Effector memory CD4-positive, alpha-beta T cell (primary cell): ENCODE data around the gene KEAP1.

Experiments used
- DNase-seq, 3 donors: peaks; one replicate each; pipeline ENCODE4 v3.0.0-alpha.2; 2020
- H3K27ac ChIP-seq: 2 replicates; pipeline ENCODE4 v1.7.0; 2013; ENCODE audit warnings: mild to moderate bottlenecking, low read length, moderate library complexity; ENCODE audit not compliant: insufficient read depth, poor library complexity, severe bottlenecking
- H3K27me3 ChIP-seq: replicated peaks from 2 replicates; pipeline ENCODE4 v1.7.0; 2013; ENCODE audit warnings: mild to moderate bottlenecking, low read length; ENCODE audit not compliant: insufficient read depth, control insufficient read depth, poor library complexity, severe bottlenecking
- H3K36me3 ChIP-seq: 2 replicates; pipeline ENCODE4 v1.7.0; 2013; ENCODE audit warnings: mild to moderate bottlenecking, low read length, moderate library complexity; ENCODE audit not compliant: control insufficient read depth, insufficient read depth
- H3K4me1 ChIP-seq: 2 replicates; pipeline ENCODE4 v1.7.0; 2013; ENCODE audit warnings: low read length, mild to moderate bottlenecking; ENCODE audit not compliant: control insufficient read depth, insufficient read depth, poor library complexity, severe bottlenecking
- H3K4me3 ChIP-seq: 2 replicates; pipeline ENCODE4 v1.7.0; 2013; ENCODE audit warnings: low read length, low read depth, mild to moderate bottlenecking; ENCODE audit not compliant: insufficient read depth, poor library complexity, severe bottlenecking
- H3K9me3 ChIP-seq: 2 replicates; pipeline ENCODE4 v1.7.0; 2013; ENCODE audit warnings: mild to moderate bottlenecking, low read length, moderate library complexity; ENCODE audit not compliant: control insufficient read depth

The KEAP1 gene

GRCh38 chr19:10453852-10454251, 49.3 kb downstream of the KEAP1 start:
- Histone ChIP-seq H3K27me3 (no peaks in the 10 kb centered on the region), H3K4me3 (no peak overlapping the region), H3K9me3 (no peaks in the 10 kb centered on the region), H3K27ac (no peak overlapping the region), H3K36me3 (no peaks in the 10 kb centered on the region), H3K4me1 (no peaks in the 10 kb centered on the region)
- no peak for DNase-seq

DNA sequence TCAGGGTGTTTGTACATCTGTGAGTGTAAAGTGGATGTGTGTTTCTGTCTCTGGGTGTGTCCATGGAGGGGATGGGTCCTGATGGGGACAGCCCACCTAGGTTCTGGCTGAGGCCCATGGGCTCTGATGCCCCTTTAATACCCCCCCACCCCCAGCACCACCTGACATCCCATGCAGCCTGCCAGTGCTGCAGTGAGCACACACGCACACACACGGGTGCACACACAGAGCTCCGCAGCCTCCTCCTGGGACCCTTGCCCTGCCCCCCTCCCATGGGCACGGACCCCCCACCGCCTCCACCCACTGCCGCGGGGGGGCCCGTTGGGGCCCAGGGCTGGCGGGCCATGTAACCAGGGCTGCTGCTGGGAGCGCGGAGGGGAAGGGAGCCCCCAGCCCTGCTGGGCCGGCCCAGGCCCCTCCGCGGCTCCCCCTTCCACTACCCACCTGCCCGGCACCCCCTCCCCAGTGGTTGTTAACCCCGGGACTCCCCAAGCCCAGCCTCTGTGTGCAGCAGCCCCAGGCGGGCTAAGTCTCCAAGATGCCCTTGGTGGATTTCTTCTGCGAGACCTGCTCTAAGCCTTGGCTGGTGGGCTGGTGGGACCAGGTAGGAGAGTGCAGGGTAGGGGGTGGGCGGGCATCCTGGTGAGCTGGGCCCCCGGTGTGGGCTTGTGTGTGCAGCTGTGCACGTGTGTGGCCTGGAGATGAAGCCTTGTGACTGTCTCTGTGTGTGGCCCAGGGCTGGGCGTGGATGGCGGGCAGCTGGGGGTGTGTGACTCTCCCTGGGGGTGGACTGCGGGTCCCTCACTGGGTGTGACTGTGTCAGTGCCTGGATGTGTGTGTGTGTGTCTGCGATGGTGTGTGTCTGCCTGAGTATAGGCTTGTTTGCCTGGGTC, 50.2 kb downstream of the KEAP1 start:
- H3K4me1 ChIP-seq = no peaks in the 10 kb centered on the region
- no peak overlapping the region for H3K4me3 ChIP-seq
- no peaks in the 10 kb centered on the region for H3K9me3 ChIP-seq
- H3K27me3 ChIP-seq = no peaks in the 10 kb centered on the region
- no peaks in the 10 kb centered on the region for H3K36me3 ChIP-seq
- no peak for DNase-seq
- H3K27ac ChIP-seq = no peak overlapping the region

DNA sequence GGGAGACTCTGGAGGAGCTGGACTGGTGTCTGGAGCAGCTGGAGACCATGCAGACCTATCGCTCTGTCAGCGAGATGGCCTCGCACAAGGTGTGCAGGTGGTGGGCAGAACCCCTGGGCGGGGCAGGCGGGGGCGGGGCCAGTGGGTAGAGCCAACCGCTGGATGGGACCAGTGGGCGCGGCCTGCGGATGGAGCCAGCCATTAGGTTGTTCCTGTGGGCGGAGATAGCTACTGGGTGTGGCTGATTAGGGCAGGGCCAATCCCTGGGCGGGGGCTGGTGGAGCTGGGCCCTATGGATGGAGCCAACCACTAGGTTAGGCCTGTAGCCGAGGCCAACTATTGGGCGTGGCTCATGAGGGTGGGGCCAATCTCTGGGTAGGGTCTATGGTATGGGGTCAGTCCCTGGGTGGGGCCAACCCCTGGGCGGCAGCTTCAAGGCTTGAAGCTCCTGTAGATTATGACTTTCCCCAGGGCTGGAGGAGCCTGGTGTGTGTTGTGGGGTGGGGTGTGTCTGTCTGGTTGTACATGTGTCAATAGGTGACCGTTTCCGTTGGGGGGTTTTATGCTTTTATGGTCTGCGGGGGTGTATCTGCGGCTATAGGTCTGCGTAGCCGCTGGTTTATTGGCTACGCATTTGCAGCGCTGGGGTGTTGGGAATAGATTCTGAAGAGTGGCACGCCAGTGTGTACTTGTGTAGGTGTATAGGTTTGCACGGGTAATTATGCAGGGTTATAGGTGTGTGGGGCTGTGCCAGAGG, 52.1 kb downstream of the KEAP1 start:
- Histone ChIP-seq H3K4me3 (no peak overlapping the region), H3K9me3 (no peaks in the 10 kb centered on the region), H3K4me1 (no peaks in the 10 kb centered on the region), H3K27ac (no peak overlapping the region), H3K27me3 (no peaks in the 10 kb centered on the region), H3K36me3 (no peaks in the 10 kb centered on the region)
- no peak for DNase-seq

- Histone ChIP-seq H3K4me3 (no peak overlapping the region), H3K27me3 (no peaks in the 10 kb centered on the region), H3K4me1 (no peaks in the 10 kb centered on the region), H3K9me3 (no peaks in the 10 kb centered on the region), H3K27ac (no peak overlapping the region), H3K36me3 (no peaks in the 10 kb centered on the region)
- no peak for DNase-seq
These were observed 52.8 kb downstream of the KEAP1 start for GRCh38 chr19:10450191-10450852.

DNA sequence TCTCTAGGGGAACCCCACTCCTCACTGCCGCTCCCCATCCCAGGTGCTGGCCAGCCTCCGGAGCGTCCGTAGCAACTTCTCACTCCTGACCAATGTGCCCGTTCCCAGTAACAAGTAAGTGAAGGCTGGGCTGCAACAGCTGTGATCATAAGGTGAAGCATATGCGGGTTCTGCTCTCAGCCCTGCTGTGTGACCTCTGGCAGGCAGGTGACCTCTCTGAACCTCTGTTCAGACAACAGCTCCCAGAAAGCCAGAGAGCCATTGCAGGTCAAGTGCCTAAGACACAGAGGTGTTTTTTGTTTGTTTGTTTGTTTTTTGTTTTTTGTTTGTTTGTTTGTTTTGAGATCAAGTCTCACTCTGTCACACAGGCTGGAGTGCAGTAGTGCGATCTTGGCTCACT, 54.1 kb downstream of the KEAP1 start:
- Histone ChIP-seq H3K9me3 (no peaks in the 10 kb centered on the region), H3K36me3 (no peaks in the 10 kb centered on the region), H3K27ac (no peak overlapping the region), H3K4me1 (no peaks in the 10 kb centered on the region), H3K4me3 (no peak overlapping the region), H3K27me3 (no peaks in the 10 kb centered on the region)
- DNase-seq = no peak

DNA sequence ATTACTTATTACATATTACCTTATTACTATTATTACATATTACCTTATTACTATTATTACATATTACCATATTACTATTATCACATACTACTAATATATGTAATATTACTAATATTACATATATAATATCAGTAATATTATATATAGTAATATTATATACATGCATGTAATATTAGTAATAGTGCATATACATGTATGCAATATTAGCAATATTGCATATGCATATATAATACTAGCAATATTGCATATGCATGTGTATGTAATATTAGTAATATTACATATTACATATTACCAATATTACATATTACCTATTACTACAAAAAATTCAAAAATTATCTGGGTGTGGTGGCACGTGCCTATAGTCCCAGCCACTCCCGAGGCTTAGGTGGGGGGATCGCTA, 60.5 kb downstream of the KEAP1 start:
- Histone ChIP-seq H3K27ac (no peak overlapping the region), H3K4me3 (no peak overlapping the region), H3K4me1 (no peaks in the 10 kb centered on the region), H3K9me3 (no peaks in the 10 kb centered on the region), H3K27me3 (no peaks in the 10 kb centered on the region), H3K36me3 (no peaks in the 10 kb centered on the region)
- no peak for DNase-seq

GRCh38 chr19:10439588-10439987, 63.6 kb downstream of the KEAP1 start:
- Histone ChIP-seq H3K36me3 (no peaks in the 10 kb centered on the region), H3K9me3 (no peaks in the 10 kb centered on the region), H3K27ac (no peak overlapping the region), H3K4me3 (no peak overlapping the region), H3K4me1 (no peaks in the 10 kb centered on the region), H3K27me3 (no peaks in the 10 kb centered on the region)
- DNase-seq = no peak
